Measurements from ENCODE around the gene OLA1. TPM values are rescaled to one million over a fixed set of nuclear protein-coding genes. Genes with fewer than 3 reads are reported as not detected.

The OLA1 gene
- polyA plus RNA-seq, 2 of the 4 experiments (the other 2 are of a cell fraction), result 127 to 226 TPM

- FAIRE-seq, result no peak
- Histone ChIP-seq H3K9me3 (no peaks in the 10 kb centered on the region), H3K4me2 (no peak overlapping the region), H3K4me1 (peaks cover 49% of the 10 kb centered on the region), H3K27ac (peak overlapping the region in 1 of 2 experiments; percentile 12; a peak in 1 of 6 replicates), H3K4me3 (no peak overlapping the region)
- ATAC-seq, result no peak
- DNase-seq (ENCODE audit: low read depth in 1 of 2, low spot score in 1 of 2), result no peak
- 79% methylated on average over 5 of the region's 5 CpGs for WGBS (ENCODE audit: missing lambda C conversion rate)
- ChIA-PET POLR2A (no interaction called here), CTCF (no interaction called here)
- TF ChIP-seq RFX5 (IDR thresholded peaks at IDR 0.05) (no peak), CEBPB (IDR thresholded peaks at IDR 0.05) (no peak), MAZ (IDR thresholded peaks at IDR 0.05; ENCODE audit: borderline replicate concordance, low read depth, low read length) (no peak), ESRRA (IDR thresholded peaks at IDR 0.05; ENCODE audit: borderline replicate concordance, low read length) (no peak), KDM5A (IDR thresholded peaks at IDR 0.05) (no peak), EP300 (IDR thresholded peaks at IDR 0.05) (no peak), RNF2 (IDR thresholded peaks at IDR 0.05; ENCODE audit: borderline replicate concordance, low read depth) (no peak), HOXA7 (CRISPR knock-in tag; IDR thresholded peaks at IDR 0.05) (no peak), ZNF302 (CRISPR knock-in tag; IDR thresholded peaks at IDR 0.05) (no peak)
Measured at GRCh38 chr2:174124181-174124580, 124.2 kb downstream of the OLA1 start.

GRCh38 chr2:174122185-174122584 is 126.1 kb downstream of the OLA1 start:
- H3K27ac ChIP-seq, result no peak overlapping the region
- no peak for TF ChIP-seq FOSB (CRISPR knock-in tag; IDR thresholded peaks at IDR 0.05)
- TF ChIP-seq KDM5A (IDR thresholded peaks at IDR 0.05), result no peak
- no peak for TF ChIP-seq TFCP2L1 (CRISPR knock-in tag; IDR thresholded peaks at IDR 0.05)
- no peak for TF ChIP-seq JUN (IDR thresholded peaks at IDR 0.05)
- no peak for TF ChIP-seq ZNF302 (CRISPR knock-in tag; IDR thresholded peaks at IDR 0.05)
- no peak for TF ChIP-seq KDM1A (IDR thresholded peaks at IDR 0.05; ENCODE audit: low read depth)
- TF ChIP-seq NR3C1 (IDR thresholded peaks at IDR 0.05), result no peak
- no peak for TF ChIP-seq EP300 (IDR thresholded peaks at IDR 0.05)
- ATAC-seq (no peak), FAIRE-seq (no peak), DNase-seq (ENCODE audit: low read depth in 1 of 2, low spot score in 1 of 2) (no peak)
- H3K4me3 ChIP-seq, result no peak overlapping the region
- H3K4me2 ChIP-seq, result peak overlapping the region; percentile 22; the same call in 2 of the 3 replicates
- peaks cover 67% of the 10 kb centered on the region for H3K4me1 ChIP-seq
- ChIA-PET CTCF (interaction anchor here (1.5 kb wide), 1 partner anchor 219 kb away, joined by 4 read pairs; no protein-coding TSS in a partner anchor), POLR2A (no interaction called here)
- H3K9me3 ChIP-seq, result no peaks in the 10 kb centered on the region

GRCh38 chr2:174121612-174122011 is 126.7 kb downstream of the OLA1 start:
- ATAC-seq (no peak), DNase-seq (ENCODE audit: low read depth in 1 of 2, low spot score in 1 of 2) (no peak), FAIRE-seq (no peak)
- H3K4me1 ChIP-seq, result peaks cover 67% of the 10 kb centered on the region
- H3K4me3 ChIP-seq, result no peak overlapping the region
- ChIA-PET CTCF (interaction anchor here (1.5 kb wide), 1 partner anchor 220 kb away, joined by 4 read pairs; no protein-coding TSS in a partner anchor), POLR2A (no interaction called here)
- H3K4me2 ChIP-seq, result peak overlapping the region; percentile 22
- peak overlapping the region in 1 of 2 experiments; percentile 20; a peak in 2 of 6 replicates for H3K27ac ChIP-seq
- TF ChIP-seq HEYL (CRISPR knock-in tag; IDR thresholded peaks at IDR 0.05) (no peak), SREBF2 (IDR thresholded peaks at IDR 0.05) (no peak), ESRRA (IDR thresholded peaks at IDR 0.05; ENCODE audit: borderline replicate concordance, low read length) (no peak), SMC3 (IDR thresholded peaks at IDR 0.05) (no peak), CBX8 (IDR thresholded peaks at IDR 0.05) (no peak), HOXB5 (CRISPR knock-in tag; IDR thresholded peaks at IDR 0.05) (no peak), RARB (CRISPR knock-in tag; IDR thresholded peaks at IDR 0.05) (no peak), MAX (IDR thresholded peaks at IDR 0.05) (no peak), TP53 (CRISPR knock-in tag; IDR thresholded peaks at IDR 0.05) (no peak), ZNF302 (CRISPR knock-in tag; IDR thresholded peaks at IDR 0.05) (no peak), BHLHE40 (IDR thresholded peaks at IDR 0.05; ENCODE audit: low read depth, low read length) (no peak), USF2 (IDR thresholded peaks at IDR 0.05) (no peak), HOXB13 (CRISPR knock-in tag; IDR thresholded peaks at IDR 0.05; ENCODE audit: low read depth) (no peak), EHMT2 (IDR thresholded peaks at IDR 0.05; ENCODE audit: low read depth) (no peak), RAD21 (conservative IDR thresholded peaks at IDR 0.05 in 1 of 2, IDR thresholded peaks at IDR 0.05 in 1 of 2) (no peak), MAFK (IDR thresholded peaks at IDR 0.05; ENCODE audit: partially characterized antibody) (no peak)
- H3K9me3 ChIP-seq, result no peaks in the 10 kb centered on the region
- WGBS (ENCODE audit: missing lambda C conversion rate), result 89% methylated on average over 2 of the region's 2 CpGs

Data from A549 (cell line).